Measurements from ENCODE around the gene ATP8A1. TPM values are rescaled to one million over a fixed set of nuclear protein-coding genes. Genes with fewer than 3 reads are reported as not detected.

Gene ATP8A1
- total and polyA plus RNA-seq, 2 of the 4 experiments (the other 2 are of a cell fraction): 0.12 to 0.36 TPM

DNA sequence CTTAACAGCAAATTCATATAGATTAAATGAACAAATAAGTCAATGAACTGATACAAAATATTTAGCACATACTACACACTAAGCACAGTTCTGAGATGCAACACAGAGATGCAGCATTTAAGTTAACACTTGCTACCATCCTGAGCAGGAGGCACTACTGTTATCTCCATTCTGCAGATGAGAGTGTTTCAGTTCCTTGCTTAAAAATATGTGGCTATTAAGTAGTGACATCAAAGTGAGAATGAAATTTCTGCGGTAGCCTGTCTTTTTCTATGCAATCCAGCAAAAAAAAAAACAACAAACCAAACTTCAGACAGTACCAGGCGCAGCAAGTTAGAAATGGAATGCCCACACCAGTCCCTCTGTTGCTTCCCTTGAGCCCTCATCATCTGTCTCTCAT, 168.8 kb downstream of the ATP8A1 start:
- Histone ChIP-seq H2AK9ac (replicated peaks; ENCODE audit: low read depth, low read length, poor library complexity) (no peak overlapping the region), H3K4me2 (ENCODE audit: low read depth, low read length) (no peak overlapping the region), H3K23ac (ENCODE audit: low read depth, low read length) (no peak overlapping the region), H4K91ac (ENCODE audit: insufficient read depth, low read depth, low read length) (no peak overlapping the region), H3K4me3 (ENCODE audit: insufficient read depth, low read depth, low read length) (no peak overlapping the region), H2BK15ac (ENCODE audit: low read depth, low read length) (no peak overlapping the region), H3K4me1 (ENCODE audit: control insufficient read depth, insufficient read depth, low read length) (peaks cover 4% of the 10 kb centered on the region; the same call in 1 of the 2 replicates), H2BK5ac (ENCODE audit: low read depth, low read length, poor library complexity, severe bottlenecking) (no peak overlapping the region), H3K79me1 (ENCODE audit: low read depth in 1 of 2, low read length in 2 of 2) (no peaks in the 10 kb centered on the region), H4K5ac (ENCODE audit: low read depth, low read length) (no peak overlapping the region), H3K36me3 (ENCODE audit: control insufficient read depth, insufficient read depth, low read length) (no peaks in the 10 kb centered on the region), H3K4ac (ENCODE audit: low read depth, low read length) (no peak overlapping the region), H2BK120ac (ENCODE audit: low read depth, low read length) (no peak overlapping the region), H3K56ac (ENCODE audit: extremely low read depth, insufficient read depth, low read length) (no peak overlapping the region), H3K14ac (replicated peaks; ENCODE audit: low read depth, low read length) (no peak overlapping the region), H4K8ac (ENCODE audit: low read depth in 2 of 2, low read length in 2 of 2) (no peak overlapping the region), H2AFZ (replicated peaks; ENCODE audit: low read length, poor library complexity) (no peak overlapping the region), H4K20me1 (ENCODE audit: insufficient read depth, low read length) (no peaks in the 10 kb centered on the region), H3K9me3 (ENCODE audit: control insufficient read depth, insufficient read depth, low read length) (no peaks in the 10 kb centered on the region), H3K27me3 (ENCODE audit: control insufficient read depth, insufficient read depth, low read length) (peaks cover 4% of the 10 kb centered on the region), H3K9ac (ENCODE audit: low read depth, low read length) (no peak overlapping the region), H3K18ac (ENCODE audit: low read depth, low read length) (no peak overlapping the region), H3K27ac (ENCODE audit: insufficient read depth, low read length) (no peak overlapping the region), H3K9me1 (ENCODE audit: insufficient read depth, low read length) (no peaks in the 10 kb centered on the region; the same call in 1 of the 2 replicates), H2BK20ac (ENCODE audit: low read depth, low read length) (no peak overlapping the region), H2AK5ac (ENCODE audit: low read depth, low read length) (no peak overlapping the region)
- ChIA-PET CTCF (interaction anchor here (1.0 kb wide), 1 partner anchor 153 kb away, joined by 10 read pairs; no protein-coding TSS in a partner anchor), POLR2A (ENCODE audit: unreplicated experiment) (no interaction called here)
- DNase-seq (no peak), ATAC-seq (ENCODE audit: low read depth) (no peak)
- no TSS peak for BruUV-seq (replicated peaks)
- no peak for TF ChIP-seq MAFK (IDR thresholded peaks at IDR 0.05; ENCODE audit: low read depth, low read length)
- TF ChIP-seq RFX5 (IDR thresholded peaks at IDR 0.05; ENCODE audit: low read depth, low read length): no peak
- no peak for TF ChIP-seq RAD21 (IDR thresholded peaks at IDR 0.05; ENCODE audit: low read length)
- TF ChIP-seq, protein P1, sequence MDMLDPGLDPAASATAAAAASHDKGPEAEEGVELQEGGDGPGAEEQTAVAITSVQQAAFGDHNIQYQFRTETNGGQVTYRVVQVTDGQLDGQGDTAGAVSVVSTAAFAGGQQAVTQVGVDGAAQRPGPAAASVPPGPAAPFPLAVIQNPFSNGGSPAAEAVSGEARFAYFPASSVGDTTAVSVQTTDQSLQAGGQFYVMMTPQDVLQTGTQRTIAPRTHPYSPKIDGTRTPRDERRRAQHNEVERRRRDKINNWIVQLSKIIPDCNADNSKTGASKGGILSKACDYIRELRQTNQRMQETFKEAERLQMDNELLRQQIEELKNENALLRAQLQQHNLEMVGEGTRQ (IDR thresholded peaks at IDR 0.05; ENCODE audit: low read depth, low read length): no peak
- TF ChIP-seq CHD1 (IDR thresholded peaks at IDR 0.05; ENCODE audit: low read depth, low read length): no peak
- TF ChIP-seq CEBPB (IDR thresholded peaks at IDR 0.05; ENCODE audit: low read depth, low read length): no peak
- TF ChIP-seq, protein P2, sequence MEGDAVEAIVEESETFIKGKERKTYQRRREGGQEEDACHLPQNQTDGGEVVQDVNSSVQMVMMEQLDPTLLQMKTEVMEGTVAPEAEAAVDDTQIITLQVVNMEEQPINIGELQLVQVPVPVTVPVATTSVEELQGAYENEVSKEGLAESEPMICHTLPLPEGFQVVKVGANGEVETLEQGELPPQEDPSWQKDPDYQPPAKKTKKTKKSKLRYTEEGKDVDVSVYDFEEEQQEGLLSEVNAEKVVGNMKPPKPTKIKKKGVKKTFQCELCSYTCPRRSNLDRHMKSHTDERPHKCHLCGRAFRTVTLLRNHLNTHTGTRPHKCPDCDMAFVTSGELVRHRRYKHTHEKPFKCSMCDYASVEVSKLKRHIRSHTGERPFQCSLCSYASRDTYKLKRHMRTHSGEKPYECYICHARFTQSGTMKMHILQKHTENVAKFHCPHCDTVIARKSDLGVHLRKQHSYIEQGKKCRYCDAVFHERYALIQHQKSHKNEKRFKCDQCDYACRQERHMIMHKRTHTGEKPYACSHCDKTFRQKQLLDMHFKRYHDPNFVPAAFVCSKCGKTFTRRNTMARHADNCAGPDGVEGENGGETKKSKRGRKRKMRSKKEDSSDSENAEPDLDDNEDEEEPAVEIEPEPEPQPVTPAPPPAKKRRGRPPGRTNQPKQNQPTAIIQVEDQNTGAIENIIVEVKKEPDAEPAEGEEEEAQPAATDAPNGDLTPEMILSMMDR (conservative IDR thresholded peaks at IDR 0.05; ENCODE audit: low read depth, low read length): no peak
- TF ChIP-seq SMC3 (IDR thresholded peaks at IDR 0.05; ENCODE audit: low read depth, low read length): no peak
- no peak for TF ChIP-seq NFE2L2 (IDR thresholded peaks at IDR 0.05; ENCODE audit: low read depth, low read length)
- TF ChIP-seq BHLHE40 (IDR thresholded peaks at IDR 0.05; ENCODE audit: low read depth, low read length): no peak
- TF ChIP-seq MAZ (IDR thresholded peaks at IDR 0.05; ENCODE audit: borderline replicate concordance, low read depth, low read length): no peak
- TF ChIP-seq POLR2A (IDR thresholded peaks at IDR 0.05; ENCODE audit: low read depth, low read length): no peak
- no peak for TF ChIP-seq MXI1 (IDR thresholded peaks at IDR 0.05; ENCODE audit: borderline replicate concordance, low read depth, low read length)
- TF ChIP-seq, protein P3, sequence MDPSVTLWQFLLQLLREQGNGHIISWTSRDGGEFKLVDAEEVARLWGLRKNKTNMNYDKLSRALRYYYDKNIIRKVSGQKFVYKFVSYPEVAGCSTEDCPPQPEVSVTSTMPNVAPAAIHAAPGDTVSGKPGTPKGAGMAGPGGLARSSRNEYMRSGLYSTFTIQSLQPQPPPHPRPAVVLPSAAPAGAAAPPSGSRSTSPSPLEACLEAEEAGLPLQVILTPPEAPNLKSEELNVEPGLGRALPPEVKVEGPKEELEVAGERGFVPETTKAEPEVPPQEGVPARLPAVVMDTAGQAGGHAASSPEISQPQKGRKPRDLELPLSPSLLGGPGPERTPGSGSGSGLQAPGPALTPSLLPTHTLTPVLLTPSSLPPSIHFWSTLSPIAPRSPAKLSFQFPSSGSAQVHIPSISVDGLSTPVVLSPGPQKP (IDR thresholded peaks at IDR 0.05; ENCODE audit: borderline replicate concordance, low read depth, low read length): no peak
- TF ChIP-seq RCOR1 (IDR thresholded peaks at IDR 0.05; ENCODE audit: insufficient replicate concordance, low read length): no peak
- no peak for TF ChIP-seq FOS (IDR thresholded peaks at IDR 0.05; ENCODE audit: low read depth, low read length)
- 90% methylated on average over 1 of the region's 2 CpGs; no CpG with 5 or more reads in 1 of the 2 experiments for WGBS, 2 experiments (ENCODE audit: extremely low coverage in 2 of 2, insufficient read length in 1 of 2)
- in situ Hi-C loops (cut with MboI; ENCODE audit: low sequenced_read_pairs) (no loop called here), dilution Hi-C loops (cut with HindIII; ENCODE audit: low sequenced_read_pairs, unreplicated experiment) (no loop called here), intact Hi-C loops (cut with micrococcal nuclease) (loop anchor here (10.0 kb wide), 1 partner anchor 73 kb away; no protein-coding TSS in a partner anchor)

Measured in IMR-90 (cell line).